ENCODE measurements around the gene IL10.
A peak's percentile ranks its signal among the peaks of the same experiment; 100 is the strongest.

The IL10 gene

GRCh38 chr1:206772243-206772937 lies at the start of gene IL10:
Gene IL10, minus strand, starts transcription at chr1:206772494. Its CDS starts 59 bp downstream, at chr1:206772435.
- no peak for DNase-seq (ENCODE audit: low read depth in 2 of 2)

GRCh38 chr1:206821493-206821892 lies 49.2 kb upstream of the IL10 start:
- no peak for DNase-seq (ENCODE audit: low read depth in 2 of 2)

- DNase-seq (ENCODE audit: low read depth in 2 of 2), result no peak
These were observed 44.3 kb upstream of the IL10 start for GRCh38 chr1:206816390-206817287.

- DNase-seq (ENCODE audit: low read depth in 2 of 2), result peak; percentile 68 to 75
These were observed 42.5 kb upstream of the IL10 start for GRCh38 chr1:206814716-206815341.

- DNase-seq (ENCODE audit: low read depth in 2 of 2), result no peak
These were observed 40.2 kb upstream of the IL10 start for GRCh38 chr1:206812471-206812870.

- DNase-seq (ENCODE audit: low read depth in 2 of 2), result no peak
These were observed 37.3 kb upstream of the IL10 start for GRCh38 chr1:206809504-206810084.

- DNase-seq (ENCODE audit: low read depth in 2 of 2), result no peak
These were observed 36.3 kb upstream of the IL10 start for GRCh38 chr1:206808615-206809014.

- no peak for DNase-seq (ENCODE audit: low read depth in 2 of 2)
These were observed 33.1 kb upstream of the IL10 start for GRCh38 chr1:206805357-206805756.

- no peak for DNase-seq (ENCODE audit: low read depth in 2 of 2)
These were observed 32.0 kb upstream of the IL10 start for GRCh38 chr1:206804156-206804737.

GRCh38 chr1:206803221-206803730 lies 31.0 kb upstream of the IL10 start:
- DNase-seq (ENCODE audit: low read depth in 2 of 2), result no peak

- no peak for DNase-seq (ENCODE audit: low read depth in 2 of 2)
These were observed 30.1 kb upstream of the IL10 start for GRCh38 chr1:206802401-206802800.

GRCh38 chr1:206801467-206801866 lies 29.2 kb upstream of the IL10 start:
- no peak for DNase-seq (ENCODE audit: low read depth in 2 of 2)

- no peak for DNase-seq (ENCODE audit: low read depth in 2 of 2)
These were observed 28.6 kb upstream of the IL10 start for GRCh38 chr1:206800891-206801290.

- no peak for DNase-seq (ENCODE audit: low read depth in 2 of 2)
These were observed 28.1 kb upstream of the IL10 start for GRCh38 chr1:206800411-206800810.

- DNase-seq (ENCODE audit: low read depth in 2 of 2), result no peak
These were observed 27.0 kb upstream of the IL10 start for GRCh38 chr1:206799311-206799710.

- DNase-seq (ENCODE audit: low read depth in 2 of 2), result no peak
These were observed 26.2 kb upstream of the IL10 start for GRCh38 chr1:206798384-206798996.

- DNase-seq (ENCODE audit: low read depth in 2 of 2), result no peak
These were observed 25.5 kb upstream of the IL10 start for GRCh38 chr1:206797534-206798383.

GRCh38 chr1:206796981-206797402 lies 24.7 kb upstream of the IL10 start:
- no peak for DNase-seq (ENCODE audit: low read depth in 2 of 2)

GRCh38 chr1:206796116-206796515 lies 23.8 kb upstream of the IL10 start:
- DNase-seq (ENCODE audit: low read depth in 2 of 2), result no peak

GRCh38 chr1:206794294-206794908 lies 22.1 kb upstream of the IL10 start:
- no peak for DNase-seq (ENCODE audit: low read depth in 2 of 2)
